K562 (cell line): Measurements from ENCODE around the gene IP6K2. TPM values are rescaled to one million over a fixed set of nuclear protein-coding genes. Genes with fewer than 3 reads are reported as not detected.

Experiments used
- ATAC-seq: fragments of 200-7000 bp; cut with Tn5 transposase; 3 replicates; pipeline ENCODE4 v1.9.1; 2020; ENCODE audit warnings: moderate library complexity
- BruUV-seq: library from RNA; stranded (reverse); fragments of 400-500 nt; replicated peaks from 2 replicates; lab custom pipeline; 2021; lab: Mats Ljungman, UMichigan
- CTCF ChIA-PET: fragments of 300-600 bp; formaldehyde crosslinking; extraction: SDS; loops from one replicate; lab custom pipeline; 2021; ENCODE audit warnings: low intra/inter-chr PET ratio; lab: Yijun Ruan, JAX
- POLR2A ChIA-PET: fragments of 300-600, 350-650 bp; sonication (Branson Sonifier 250); formaldehyde crosslinking; extraction: SDS; loops from one replicate; lab custom pipeline; 2021; ENCODE audit warnings: antibody characterized with exemption, inconsistent platforms; lab: Yijun Ruan, JAX
- DNase-seq, 4 experiments: peaks; one replicate each; pipeline versions ENCODE4 v3.0.0 to v3.0.0-alpha.2; 2011 to 2018; ENCODE audit warnings: low spot score in 3 of 4, mixed read lengths in 3 of 4; ENCODE audit errors: extremely low read depth in 1 of 4
- FAIRE-seq: peaks from 2 replicates; lab custom pipeline; 2011; peaks lifted over from hg19 to GRCh38; lab: Jason Lieb, UNC
- H2AFZ ChIP-seq: 2 replicates; pipeline ENCODE4 v1.6.0; 2011; ENCODE audit warnings: low read depth, low read length, control low read depth, inconsistent platforms
- H3K27ac ChIP-seq: fragments of 200-600 bp; 3 replicates; pipeline ENCODE4 v1.8.0; 2011; ENCODE audit warnings: low read depth, mild to moderate bottlenecking, control low read depth, inconsistent platforms, low read length, moderate library complexity, mixed read lengths; ENCODE audit errors: extremely low read depth
- H3K27me3 ChIP-seq, 2 experiments: fragments of 300-600 bp in 1 of 2; 2 replicates in 1 of 2; 3 replicates in 1 of 2; pipeline versions ENCODE4 v1.6.0 to v1.8.0; 2011; ENCODE audit warnings: inconsistent platforms in 2 of 2, low read length in 2 of 2, mild to moderate bottlenecking in 1 of 2, mixed read lengths in 1 of 2, moderate library complexity in 1 of 2; ENCODE audit not compliant: control insufficient read depth in 2 of 2, insufficient read depth in 2 of 2
- H3K36me3 ChIP-seq: fragments of 300-600 bp; 3 replicates; pipeline ENCODE4 v1.8.0; 2011; ENCODE audit warnings: mild to moderate bottlenecking, low read length, inconsistent platforms; ENCODE audit not compliant: control insufficient read depth, insufficient read depth
- H3K4me1 ChIP-seq, 2 experiments: fragments of 200-600 bp in 1 of 2; replicated peaks in 1 of 2; 2 replicates in 1 of 2; 3 replicates in 1 of 2; pipeline versions ENCODE4 v1.5.1 to v1.8.0; 2011; ENCODE audit warnings: inconsistent platforms in 2 of 2, low read length in 2 of 2, mild to moderate bottlenecking in 1 of 2, mixed read lengths in 1 of 2, moderate library complexity in 1 of 2; ENCODE audit not compliant: control insufficient read depth in 2 of 2, insufficient read depth in 2 of 2
- H3K4me2 ChIP-seq: 2 replicates; pipeline ENCODE4 v1.6.1; 2011; ENCODE audit warnings: low read length, control low read depth, inconsistent platforms, mixed read lengths; ENCODE audit not compliant: insufficient read depth
- H3K4me3 ChIP-seq: fragments of 200-600 bp; sonication (generic), shearing (Covaris generic); 2 replicates; pipeline ENCODE4 v1.5.1; 2016; ENCODE audit warnings: control low read depth, inconsistent platforms
- H3K79me2 ChIP-seq: fragments of 200-600 bp; 3 replicates; pipeline ENCODE4 v1.8.0; 2011; ENCODE audit warnings: low read length, inconsistent platforms; ENCODE audit not compliant: control insufficient read depth, insufficient read depth
- H3K9ac ChIP-seq, 2 experiments: 2 replicates each; pipeline versions ENCODE4 v1.6.0 to v1.6.1; 2011; ENCODE audit warnings: low read depth in 2 of 2, low read length in 2 of 2, control low read depth in 1 of 2, inconsistent platforms in 1 of 2, mild to moderate bottlenecking in 1 of 2, mixed read lengths in 1 of 2; ENCODE audit not compliant: insufficient read depth in 1 of 2
- H3K9me1 ChIP-seq: one replicate; pipeline ENCODE4 v1.6.0; 2011; ENCODE audit warnings: inconsistent platforms, mild to moderate bottlenecking, low read length, moderate library complexity; ENCODE audit not compliant: control insufficient read depth, insufficient read depth
- H3K9me3 ChIP-seq: replicated peaks from 2 replicates; pipeline ENCODE4 v1.5.1; 2011; ENCODE audit warnings: low read depth, low read length, inconsistent platforms; ENCODE audit not compliant: control insufficient read depth, insufficient read depth
- H4K20me1 ChIP-seq: replicated peaks from 2 replicates; pipeline ENCODE4 v1.6.1; 2011; ENCODE audit warnings: low read length, inconsistent platforms, mixed read lengths; ENCODE audit not compliant: control insufficient read depth, insufficient read depth
- KDM5B ChIP-seq: fragments of 200-600 bp; sonication (generic); IDR thresholded peaks from 2 replicates; pipeline ENCODE4 v1.6.1; 2012; ENCODE audit warnings: low read depth, mild to moderate bottlenecking, moderate library complexity, low read length, control low read depth, inconsistent platforms; ENCODE audit not compliant: insufficient replicate concordance
- PHB ChIP-seq: fragments of 250-450 bp; sonication (Bioruptor Pico); IDR thresholded peaks from 2 replicates; pipeline ENCODE4 v1.5.0; 2021
- RNF2 ChIP-seq: sonication (generic); IDR thresholded peaks from 2 replicates; pipeline ENCODE4 v1.6.1; 2016
- SRSF3 ChIP-seq: fragments of 200-400 bp; formaldehyde crosslinking; IDR thresholded peaks from 2 replicates; pipeline ENCODE4 v1.6.1; 2016; ENCODE audit warnings: mild to moderate bottlenecking, low read length, moderate library complexity; ENCODE audit not compliant: insufficient read depth
- ZNF408 ChIP-seq: fragments of 250-450 bp; sonication (Bioruptor Pico); IDR thresholded peaks from 2 replicates; pipeline ENCODE4 v1.4.0; 2020; ENCODE audit warnings: low read depth, mild to moderate bottlenecking, moderate library complexity
- ZNF589 ChIP-seq: fragments of 200-800 bp; sonication (Bioruptor generic); IDR thresholded peaks from 2 replicates; pipeline ENCODE4 v1.6.1; 2016; ENCODE audit warnings: low read depth, missing genetic modification characterization, missing compliant biosample characterization
- ZNF76 ChIP-seq: fragments of 250-450 bp; sonication (Bioruptor Pico); IDR thresholded peaks from 2 replicates; pipeline ENCODE4 v1.4.0; 2020; ENCODE audit warnings: mild to moderate bottlenecking, moderate library complexity, borderline replicate concordance
- WGBS: fragments of 100-300 bp; shearing (Covaris generic); methylation state at CpG from one replicate; pipeline ENCODE4 v1.1.6; 2016; ENCODE audit warnings: low coverage, mixed read lengths; ENCODE audit not compliant: insufficient coverage; ENCODE audit errors: missing lambda C conversion rate; 5-methylcytosine and 5-hydroxymethylcytosine counted together
- in situ Hi-C: fragments of 300-500 bp; cut with MboI; formaldehyde crosslinking; loops from 4 replicates; pipeline ENCODE4 v1.15.0; 2018; ENCODE audit warnings: inconsistent platforms, mixed read lengths
- intact Hi-C: fragments of 100-400 bp; cut with micrococcal nuclease; formaldehyde crosslinking; loops from 2 replicates; pipeline ENCODE4 v1.14.2; 2022
- polyA plus RNA-seq, 8 experiments: library from polyadenylated mRNA; depleted of rRNA in 4 of 8; stranded (reverse) in 5 of 8; unstranded in 3 of 8; fragments of >200 nt; fragmentation: Nextera tagmentation in 2 of 8; fragmentation: Illumina TruSeq in 1 of 8; extraction: Ambion mirVana in 2 of 8; extraction: Trizol in 1 of 8; gene quantifications; 2 replicates each; pipeline versions ENCODE4 v1.2.1 to v1.2.3, GENCODE V29; 2011 to 2014; ENCODE audit warnings: inconsistent platforms in 1 of 8, missing spikeins in 1 of 8
- total RNA-seq, 7 experiments: library from RNA; depleted of rRNA in 6 of 7; stranded (reverse); fragments of >200 nt in 6 of 7; fragmentation: Illumina TruSeq in 2 of 7; extraction: Trizol in 2 of 7; gene quantifications; 2 replicates each; pipeline versions ENCODE4 v1.2.1 to v1.2.3, GENCODE V29; 2011 to 2021; ENCODE audit warnings: low replicate concordance in 1 of 7
- TF ChIP-seq, protein P1 (sequence below): fragments of 250-450 bp; sonication (Bioruptor Pico); IDR thresholded peaks from 2 replicates; pipeline ENCODE4 v1.6.1; 2021; ENCODE audit warnings: mild to moderate bottlenecking
- TF ChIP-seq, protein P2 (sequence below): sonication (generic); formaldehyde crosslinking; IDR thresholded peaks from 2 replicates; pipeline ENCODE4 v1.8.1; 2023; ENCODE audit warnings: mild to moderate bottlenecking, missing genetic modification reagents
- TF ChIP-seq, protein P3 (sequence below): fragments of 450-650 bp; IDR thresholded peaks from 2 replicates; pipeline ENCODE4 v1.6.1; 2016; ENCODE audit warnings: low read depth

IP6K2 gene
- total and polyA plus RNA-seq, 9 of the 15 experiments (the other 6 are each of a cell fraction or from before 2014, with no cell fraction given): 19.6 to 78.1 (median 48.0) TPM

DNA sequence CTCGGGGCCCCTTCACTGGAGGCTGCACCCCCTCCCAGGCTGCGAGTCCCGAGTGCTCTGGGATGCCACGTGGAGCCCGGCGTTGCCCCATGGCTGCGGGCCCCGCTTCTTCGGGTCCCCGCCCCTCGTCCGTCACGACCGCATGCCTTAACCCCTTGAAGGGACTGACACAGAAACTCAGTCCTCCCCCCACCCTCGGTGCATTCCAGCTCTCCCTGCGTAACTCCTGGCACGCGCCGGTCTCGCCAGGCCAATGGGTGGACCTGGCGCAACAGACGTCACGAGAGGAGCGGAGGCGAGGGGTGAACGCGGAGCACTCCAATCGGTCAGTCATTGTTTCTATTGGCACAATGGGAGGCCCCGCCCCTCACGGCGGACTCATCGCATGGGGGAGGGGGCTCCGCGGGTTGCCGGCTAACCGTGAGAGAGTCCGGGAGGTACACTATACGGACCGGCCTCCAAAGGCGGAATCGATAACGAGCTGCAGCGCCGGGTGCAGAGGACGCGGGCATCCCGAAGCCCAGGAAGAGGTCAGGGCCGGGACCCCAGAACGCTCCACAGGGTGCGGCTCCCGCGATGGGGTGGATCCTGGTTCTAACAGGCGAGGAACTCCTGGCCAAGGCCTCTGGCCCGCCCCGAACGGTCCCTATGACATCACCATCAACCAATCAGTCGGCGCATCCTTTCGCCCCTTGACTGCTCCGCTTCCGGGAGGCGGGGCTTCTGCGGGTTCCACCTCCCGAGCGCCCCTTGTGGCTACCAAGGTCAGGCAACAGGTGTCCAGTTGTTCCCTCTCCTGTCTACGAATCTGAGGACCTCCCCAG lies 53.3 kb downstream of the IP6K2 start:
- Histone ChIP-seq H3K9me3 (no peaks in the 10 kb centered on the region), H3K27ac (peak overlapping the region; percentile 91), H3K27me3 (no peaks in the 10 kb centered on the region; a peak in 1 of 5 replicates), H2AFZ (peak overlapping the region; percentile 89), H3K79me2 (no peaks in the 10 kb centered on the region), H3K36me3 (peaks cover 2% of the 10 kb centered on the region; the same call in 1 of the 3 replicates), H3K9me1 (no peaks in the 10 kb centered on the region), H3K4me1 (peaks cover 2 to 36% of the 10 kb centered on the region in 2 experiments; a peak in 4 of 5 replicates), H3K4me2 (peak overlapping the region; percentile 81), H3K4me3 (peak overlapping the region; percentile 55), H4K20me1 (no peaks in the 10 kb centered on the region), H3K9ac (peak overlapping the region; percentile 88 to 94)
- ATAC-seq (peak; percentile 94), DNase-seq (peak; percentile 97 to 99 (median 97)), FAIRE-seq (peak; percentile 97)
- WGBS: under 1% methylated on average over 48 of the region's 66 CpGs
- ChIA-PET POLR2A (interaction anchor here (1.0 to 1.7 kb wide), 5 partner anchors 10 to 113 kb away, joined by 3 to 7 read pairs (median 5); no protein-coding TSS in a partner anchor), CTCF (interaction anchor here (0.6 kb wide), 1 partner anchor 390 kb away, joined by 3 read pairs; no protein-coding TSS in a partner anchor)
- BruUV-seq: TSS peak; percentile 93
- in situ Hi-C loops: no loop called here
- intact Hi-C loops: no loop called here
- TF ChIP-seq SRSF3: no peak
- no peak for TF ChIP-seq PHB (CRISPR knock-in tag)
- TF ChIP-seq ZNF589 (CRISPR knock-in tag): 0 out of 2 replicates have a peak, but pooled peaks have one; percentile 41
- TF ChIP-seq, protein P1, sequence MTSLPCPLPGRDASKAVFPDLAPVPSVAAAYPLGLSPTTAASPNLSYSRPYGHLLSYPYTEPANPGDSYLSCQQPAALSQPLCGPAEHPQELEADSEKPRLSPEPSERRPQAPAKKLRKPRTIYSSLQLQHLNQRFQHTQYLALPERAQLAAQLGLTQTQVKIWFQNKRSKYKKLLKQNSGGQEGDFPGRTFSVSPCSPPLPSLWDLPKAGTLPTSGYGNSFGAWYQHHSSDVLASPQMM (CRISPR knock-in tag): no peak
- TF ChIP-seq KDM5B: peak; percentile 67
- no peak for TF ChIP-seq ZNF408 (CRISPR knock-in tag)
- TF ChIP-seq ZNF76 (CRISPR knock-in tag): no peak
- TF ChIP-seq RNF2: no peak; the same call in 1 of the 2 replicates
- TF ChIP-seq, protein P2, sequence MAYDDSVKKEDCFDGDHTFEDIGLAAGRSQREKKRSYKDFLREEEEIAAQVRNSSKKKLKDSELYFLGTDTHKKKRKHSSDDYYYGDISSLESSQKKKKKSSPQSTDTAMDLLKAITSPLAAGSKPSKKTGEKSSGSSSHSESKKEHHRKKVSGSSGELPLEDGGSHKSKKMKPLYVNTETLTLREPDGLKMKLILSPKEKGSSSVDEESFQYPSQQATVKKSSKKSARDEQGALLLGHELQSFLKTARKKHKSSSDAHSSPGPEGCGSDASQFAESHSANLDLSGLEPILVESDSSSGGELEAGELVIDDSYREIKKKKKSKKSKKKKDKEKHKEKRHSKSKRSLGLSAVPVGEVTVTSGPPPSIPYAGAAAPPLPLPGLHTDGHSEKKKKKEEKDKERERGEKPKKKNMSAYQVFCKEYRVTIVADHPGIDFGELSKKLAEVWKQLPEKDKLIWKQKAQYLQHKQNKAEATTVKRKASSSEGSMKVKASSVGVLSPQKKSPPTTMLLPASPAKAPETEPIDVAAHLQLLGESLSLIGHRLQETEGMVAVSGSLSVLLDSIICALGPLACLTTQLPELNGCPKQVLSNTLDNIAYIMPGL (CRISPR knock-in tag): peak; percentile 80; the same call in 1 of the 2 replicates
- TF ChIP-seq, protein P3, sequence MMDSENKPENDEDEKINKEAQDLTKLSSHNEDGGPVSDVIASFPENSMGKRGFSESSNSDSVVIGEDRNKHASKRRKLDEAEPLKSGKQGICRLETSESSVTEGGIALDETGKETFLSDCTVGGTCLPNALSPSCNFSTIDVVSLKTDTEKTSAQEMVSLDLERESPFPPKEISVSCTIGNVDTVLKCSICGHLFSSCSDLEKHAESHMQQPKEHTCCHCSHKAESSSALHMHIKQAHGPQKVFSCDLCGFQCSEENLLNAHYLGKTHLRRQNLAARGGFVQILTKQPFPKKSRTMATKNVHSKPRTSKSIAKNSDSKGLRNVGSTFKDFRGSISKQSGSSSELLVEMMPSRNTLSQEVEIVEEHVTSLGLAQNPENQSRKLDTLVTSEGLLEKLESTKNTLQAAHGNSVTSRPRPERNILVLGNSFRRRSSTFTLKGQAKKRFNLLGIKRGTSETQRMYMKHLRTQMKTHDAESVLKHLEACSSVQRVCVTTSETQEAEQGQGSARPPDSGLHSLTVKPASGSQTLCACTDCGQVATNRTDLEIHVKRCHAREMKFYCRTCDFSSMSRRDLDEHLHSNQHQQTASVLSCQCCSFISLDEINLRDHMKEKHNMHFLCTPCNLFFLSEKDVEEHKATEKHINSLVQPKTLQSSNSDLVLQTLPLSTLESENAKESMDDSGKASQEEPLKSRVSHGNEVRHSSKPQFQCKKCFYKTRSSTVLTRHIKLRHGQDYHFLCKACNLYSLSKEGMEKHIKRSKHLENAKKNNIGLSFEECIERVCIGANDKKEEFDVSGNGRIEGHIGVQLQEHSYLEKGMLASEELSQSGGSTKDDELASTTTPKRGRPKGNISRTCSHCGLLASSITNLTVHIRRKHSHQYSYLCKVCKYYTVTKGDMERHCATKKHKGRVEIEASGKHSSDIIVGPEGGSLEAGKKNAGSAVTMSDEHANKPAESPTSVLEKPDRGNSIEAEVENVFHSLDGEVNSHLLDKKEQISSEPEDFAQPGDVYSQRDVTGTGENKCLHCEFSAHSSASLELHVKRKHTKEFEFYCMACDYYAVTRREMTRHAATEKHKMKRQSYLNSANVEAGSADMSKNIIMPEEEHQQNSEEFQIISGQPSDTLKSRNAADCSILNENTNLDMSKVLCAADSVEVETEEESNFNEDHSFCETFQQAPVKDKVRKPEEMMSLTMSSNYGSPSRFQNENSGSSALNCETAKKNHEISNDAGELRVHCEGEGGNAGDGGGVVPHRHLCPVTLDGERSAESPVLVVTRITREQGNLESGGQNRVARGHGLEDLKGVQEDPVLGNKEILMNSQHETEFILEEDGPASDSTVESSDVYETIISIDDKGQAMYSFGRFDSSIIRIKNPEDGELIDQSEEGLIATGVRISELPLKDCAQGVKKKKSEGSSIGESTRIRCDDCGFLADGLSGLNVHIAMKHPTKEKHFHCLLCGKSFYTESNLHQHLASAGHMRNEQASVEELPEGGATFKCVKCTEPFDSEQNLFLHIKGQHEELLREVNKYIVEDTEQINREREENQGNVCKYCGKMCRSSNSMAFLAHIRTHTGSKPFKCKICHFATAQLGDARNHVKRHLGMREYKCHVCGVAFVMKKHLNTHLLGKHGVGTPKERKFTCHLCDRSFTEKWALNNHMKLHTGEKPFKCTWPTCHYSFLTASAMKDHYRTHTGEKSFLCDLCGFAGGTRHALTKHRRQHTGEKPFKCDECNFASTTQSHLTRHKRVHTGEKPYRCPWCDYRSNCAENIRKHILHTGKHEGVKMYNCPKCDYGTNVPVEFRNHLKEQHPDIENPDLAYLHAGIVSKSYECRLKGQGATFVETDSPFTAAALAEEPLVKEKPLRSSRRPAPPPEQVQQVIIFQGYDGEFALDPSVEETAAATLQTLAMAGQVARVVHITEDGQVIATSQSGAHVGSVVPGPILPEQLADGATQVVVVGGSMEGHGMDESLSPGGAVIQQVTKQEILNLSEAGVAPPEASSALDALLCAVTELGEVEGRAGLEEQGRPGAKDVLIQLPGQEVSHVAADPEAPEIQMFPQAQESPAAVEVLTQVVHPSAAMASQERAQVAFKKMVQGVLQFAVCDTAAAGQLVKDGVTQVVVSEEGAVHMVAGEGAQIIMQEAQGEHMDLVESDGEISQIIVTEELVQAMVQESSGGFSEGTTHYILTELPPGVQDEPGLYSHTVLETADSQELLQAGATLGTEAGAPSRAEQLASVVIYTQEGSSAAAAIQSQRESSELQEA: no peak
